NCI-H2227 treated with DMSO at 0.1 percent for 48 hours (cell line): Measurements from ENCODE around the gene OR5K1.
A peak's percentile ranks its signal among the peaks of the same experiment; 100 is the strongest.

Source experiments
- DNase-seq: peaks from one replicate; lab custom pipeline; 2025; lab: John Stamatoyannopoulos, UW

Gene OR5K1

DNA sequence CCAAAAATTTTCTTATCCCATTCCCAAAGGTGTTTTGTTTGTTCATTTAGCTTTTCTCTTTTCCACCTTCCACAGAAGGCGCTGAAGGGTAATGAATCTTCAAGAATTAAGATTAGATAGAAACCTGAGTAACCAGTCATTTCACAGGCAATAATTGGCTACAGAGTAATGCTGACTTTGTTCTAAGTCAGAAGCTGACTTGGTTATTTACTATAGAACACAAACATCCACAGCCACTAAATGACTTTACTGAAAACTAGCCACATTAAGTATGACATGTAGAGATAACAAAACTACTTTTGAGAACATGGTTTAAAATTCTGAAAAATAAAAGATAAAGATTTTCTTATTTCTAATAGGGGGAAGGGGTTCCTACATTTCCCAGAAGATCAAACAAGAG lies 51.9 kb downstream of the OR5K1 start:
- no peak for DNase-seq

DNA sequence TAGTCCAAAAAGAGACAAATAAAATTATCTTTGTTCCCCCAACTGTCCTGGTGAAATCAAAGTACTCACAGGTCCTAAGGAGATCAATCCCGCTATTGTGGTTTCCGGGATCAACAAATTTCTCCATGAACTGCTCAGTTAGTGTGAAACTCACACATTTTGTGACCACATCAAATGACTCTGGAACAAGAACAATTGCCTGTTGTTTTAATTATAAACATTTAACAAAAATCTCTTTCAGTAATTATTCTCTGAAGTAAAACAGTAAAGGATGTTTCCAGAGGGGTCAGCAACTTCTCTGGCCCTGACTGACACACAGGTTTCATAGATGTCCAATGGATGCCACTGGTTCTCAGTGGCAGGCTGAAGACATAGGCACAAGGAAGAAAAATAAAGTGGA lies 55.8 kb downstream of the OR5K1 start:
- DNase-seq = no peak

DNA sequence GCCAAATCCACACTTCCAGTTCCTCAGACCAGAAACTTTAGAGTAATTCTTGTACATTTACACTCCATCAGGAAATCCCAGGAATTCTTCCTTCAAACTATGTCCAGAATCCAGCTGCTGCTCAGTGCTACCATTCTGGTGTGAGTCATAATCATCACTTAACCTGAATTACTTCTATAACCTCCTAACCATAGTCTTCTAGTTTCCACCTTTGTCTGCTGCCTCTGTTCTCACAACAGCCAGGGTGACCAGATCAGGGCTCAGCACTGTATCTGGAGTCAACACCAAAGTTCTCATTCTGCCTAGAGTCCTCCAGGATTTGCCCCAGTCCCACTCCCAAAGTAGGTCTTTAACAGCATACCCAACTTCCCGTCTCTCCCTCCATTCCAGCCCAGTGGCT lies 56.4 kb downstream of the OR5K1 start:
- no peak for DNase-seq

DNA sequence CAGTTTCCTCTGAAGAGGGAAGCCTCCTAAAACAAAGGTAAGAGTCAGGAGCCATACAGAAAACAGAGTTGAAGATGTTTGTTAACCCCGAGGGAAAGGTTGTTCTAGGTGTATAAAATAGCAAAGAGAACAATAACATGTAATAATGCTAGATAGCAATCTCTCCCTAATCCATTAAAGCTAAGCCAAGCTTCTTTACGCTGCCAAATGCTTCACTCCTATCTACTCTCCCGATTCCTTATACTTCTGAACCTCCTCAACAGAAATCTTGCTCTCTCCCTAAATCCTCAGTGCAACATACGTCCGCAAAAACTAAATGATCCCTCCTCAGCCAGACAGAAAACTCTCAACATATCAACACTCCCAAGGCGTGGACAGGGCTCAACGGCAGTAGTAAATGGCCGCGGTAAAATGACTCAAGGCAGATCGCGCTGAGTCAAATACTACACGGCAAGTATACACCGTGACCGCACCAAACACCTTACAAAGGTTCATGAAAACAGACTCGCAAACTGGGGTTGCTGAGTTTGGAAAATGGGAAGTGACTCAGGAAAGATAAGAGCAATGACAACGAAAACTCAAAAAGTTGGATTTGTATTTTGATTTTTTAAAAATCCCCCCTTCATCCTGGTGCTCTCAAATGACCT lies 59.0 kb downstream of the OR5K1 start:
- peak; percentile 32 for DNase-seq
